Stimulated activated CD8-positive, alpha-beta memory T cell treated with anti-CD3 and anti-CD28 coated beads, Interleukin-12 subunit alpha, Interleukin-12 subunit beta, amount 100 ng/mL, for 1 hour (primary cell): ENCODE data around the gene KLF11.

Source experiments
- DNase-seq: peaks from one replicate; pipeline ENCODE4 v3.0.0-alpha.2; 2020; ENCODE audit warnings: low read depth

KLF11 gene

GRCh38 chr2:10043256-10043905, at the start of gene KLF11:
Gene KLF11 (plus strand): TSS chr2:10043550. CDS start chr2:10043717, 167 bp downstream.
- peak; percentile 72 for DNase-seq

DNA sequence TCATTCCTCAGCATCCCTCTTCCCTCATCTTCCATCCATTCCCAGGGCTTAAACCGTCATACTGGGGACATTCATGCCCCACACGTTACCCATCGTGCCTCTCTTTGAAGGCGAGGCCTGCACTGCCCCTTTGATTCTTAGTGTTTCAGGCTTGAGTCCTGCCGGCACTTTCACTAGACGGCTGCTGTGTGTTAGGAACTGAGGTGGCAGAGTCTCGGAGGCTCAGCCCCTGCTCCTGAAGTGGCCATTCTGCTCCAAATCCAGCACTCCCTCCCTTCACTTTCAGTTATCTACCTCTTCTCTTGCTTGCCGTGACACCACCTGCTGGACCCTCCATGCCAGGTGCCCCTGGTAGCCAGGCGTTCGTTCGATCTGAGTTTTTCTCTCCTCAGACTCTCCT, 48.9 kb upstream of the KLF11 start:
- DNase-seq = no peak

DNA sequence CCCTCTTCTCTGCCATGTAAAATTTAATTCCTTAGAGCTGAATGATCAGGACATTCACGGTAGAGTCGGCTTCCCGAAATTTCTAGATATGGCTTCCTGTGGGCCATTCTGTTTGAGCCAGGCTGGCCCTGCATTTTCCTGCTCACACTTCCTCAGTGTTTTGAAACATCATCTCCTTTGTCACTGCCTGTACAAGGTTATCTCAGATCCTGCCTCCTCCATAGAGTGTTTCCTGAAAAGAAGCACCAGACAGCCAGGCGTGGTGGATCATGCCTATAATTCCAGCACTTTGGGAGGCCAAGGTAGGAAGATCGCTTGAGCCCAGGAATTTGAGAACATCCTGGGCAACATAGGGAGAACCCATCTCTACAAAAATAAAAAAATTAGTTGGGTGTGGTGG, 48.3 kb upstream of the KLF11 start:
- no peak for DNase-seq

- DNase-seq = no peak
Measured at GRCh38 chr2:9996321-9996720, 47.0 kb upstream of the KLF11 start.

GRCh38 chr2:9997936-9998335, 45.4 kb upstream of the KLF11 start:
- DNase-seq = no peak

DNA sequence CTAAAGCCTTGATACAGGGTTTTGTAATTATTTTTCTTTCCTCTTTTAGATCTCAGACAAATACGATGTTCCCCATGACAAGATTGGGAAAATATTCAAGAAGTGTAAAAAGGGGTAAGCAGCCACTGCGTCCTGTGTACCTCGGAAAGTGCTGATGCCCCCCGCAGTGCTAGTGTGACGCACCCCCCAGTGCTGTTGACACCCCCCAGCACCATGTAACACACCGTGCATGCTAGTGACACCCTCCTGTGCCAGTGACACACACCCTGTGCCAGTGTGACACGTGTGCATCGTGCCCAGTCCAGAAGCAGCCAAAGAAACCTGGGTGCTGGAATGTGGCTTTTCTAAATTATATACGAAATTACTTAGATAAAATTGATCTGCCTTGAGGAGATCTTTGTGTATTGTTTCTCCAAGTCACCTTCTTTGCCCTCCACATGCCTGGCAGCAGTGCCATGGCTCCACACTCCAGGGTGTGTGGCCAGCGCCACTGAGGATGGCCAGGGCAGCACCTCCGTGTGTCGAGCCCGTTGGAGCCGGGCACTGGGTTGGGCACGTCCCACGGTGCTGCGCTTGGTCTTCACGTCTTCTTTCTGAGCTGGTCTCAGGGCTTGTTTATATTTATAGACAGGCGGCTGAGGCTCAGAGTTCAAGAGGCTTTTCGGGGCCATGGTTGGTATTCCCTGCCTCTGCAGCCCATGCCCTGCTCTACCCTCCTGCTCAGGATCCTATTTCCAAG, 44.3 kb upstream of the KLF11 start:
- DNase-seq = no peak

DNA sequence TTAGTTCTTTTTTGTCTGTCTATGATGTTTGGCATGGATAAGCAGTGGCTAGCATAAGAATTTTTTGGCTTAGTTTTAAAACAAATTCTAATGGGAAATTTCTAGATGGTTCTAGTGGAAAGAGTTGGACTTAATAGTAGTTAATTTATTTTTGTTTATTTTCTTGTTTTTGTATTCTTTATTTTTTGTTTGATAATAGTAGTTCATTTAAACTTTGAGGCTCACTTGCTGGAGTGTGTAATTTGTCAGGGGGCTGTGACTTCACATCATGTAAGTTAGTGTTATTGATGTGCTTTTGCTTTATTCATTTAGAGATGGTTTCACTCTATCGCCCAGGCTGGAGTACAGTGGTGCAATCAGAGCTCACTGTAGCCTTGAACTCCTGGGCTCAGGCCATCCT, 43.7 kb upstream of the KLF11 start:
- DNase-seq = no peak

DNA sequence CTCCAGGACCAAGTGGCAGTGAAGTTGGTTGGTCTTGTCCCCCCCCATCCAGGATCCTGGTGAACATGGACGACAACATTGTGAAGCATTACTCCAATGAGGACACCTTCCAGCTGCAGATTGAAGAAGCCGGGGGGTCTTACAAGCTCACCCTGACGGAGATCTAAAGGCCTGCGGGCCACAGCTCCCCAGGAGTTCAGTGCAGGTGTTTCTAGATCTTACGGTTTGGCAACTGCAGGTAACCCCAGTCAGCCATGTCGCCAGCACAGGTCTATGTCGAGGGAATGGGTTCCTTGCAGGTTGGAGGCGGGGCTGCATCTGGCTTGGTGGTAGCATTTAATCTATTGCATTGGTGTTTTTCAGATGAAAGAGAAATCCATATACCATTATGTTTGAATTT, 42.8 kb upstream of the KLF11 start:
- no peak for DNase-seq

DNA sequence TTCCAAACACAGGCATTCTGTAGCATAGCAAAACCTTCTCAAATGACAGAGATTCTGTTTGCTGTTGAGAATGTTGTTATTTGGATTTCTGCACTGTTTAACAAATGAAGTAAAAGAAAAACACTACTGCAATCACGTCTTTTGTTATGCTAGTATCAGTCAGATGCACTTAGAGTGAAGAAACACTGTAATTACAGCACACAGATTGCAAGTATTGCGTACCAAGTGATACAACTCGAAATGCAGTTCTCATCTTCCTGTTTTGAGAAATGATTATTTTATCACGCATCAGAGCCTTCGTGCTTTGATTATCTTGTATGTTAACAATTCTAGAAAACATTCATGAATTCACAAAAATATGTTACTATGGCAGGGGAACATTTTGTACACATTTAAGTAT, 41.8 kb upstream of the KLF11 start:
- DNase-seq = no peak

GRCh38 chr2:10002109-10002508, 41.2 kb upstream of the KLF11 start:
- DNase-seq = no peak

- no peak for DNase-seq
Measured at GRCh38 chr2:10002681-10003080, 40.7 kb upstream of the KLF11 start.

DNA sequence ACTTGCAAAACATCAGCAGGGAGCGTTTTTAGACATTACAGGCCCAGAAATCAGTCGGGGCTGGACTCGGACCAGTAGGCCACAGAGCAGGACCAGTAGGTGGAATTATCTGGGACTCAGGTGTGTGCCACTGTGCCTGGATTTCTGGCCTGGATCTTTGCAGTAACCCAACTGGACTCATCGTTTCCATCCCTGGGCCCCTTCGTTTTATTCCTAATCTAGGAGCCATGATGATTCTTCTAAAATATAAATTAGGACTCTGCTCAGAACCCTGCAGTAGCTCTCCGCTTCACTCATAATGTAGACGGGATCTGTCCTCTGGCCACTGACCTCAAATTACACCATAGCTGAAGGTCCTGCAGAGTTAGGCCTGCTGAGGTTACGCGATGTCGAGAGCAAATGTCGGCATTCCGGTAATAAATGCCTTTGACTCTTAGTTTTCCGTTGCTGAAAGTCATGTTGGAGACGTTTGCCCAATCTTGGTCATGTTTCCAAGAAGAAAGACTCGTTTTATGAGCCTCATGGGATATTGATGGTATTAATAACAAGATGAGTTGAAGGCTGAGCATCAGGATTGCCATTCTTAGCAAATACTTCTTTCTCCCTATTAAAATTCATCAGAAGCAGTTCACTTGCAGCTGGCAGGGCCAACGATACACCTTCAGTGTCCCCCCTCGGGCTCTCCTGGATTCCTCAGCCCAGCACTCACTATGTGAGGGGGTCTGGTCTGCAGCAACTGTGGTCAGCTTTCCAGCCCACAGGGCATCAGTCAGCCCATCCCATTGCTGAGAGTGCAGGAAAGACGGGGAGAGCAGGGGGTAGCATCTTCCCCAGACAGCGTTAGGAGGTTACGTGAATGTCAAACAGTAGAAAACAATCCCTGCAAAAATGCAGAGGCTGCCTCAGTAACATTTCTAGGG, 39.9 kb upstream of the KLF11 start:
- DNase-seq = no peak

DNA sequence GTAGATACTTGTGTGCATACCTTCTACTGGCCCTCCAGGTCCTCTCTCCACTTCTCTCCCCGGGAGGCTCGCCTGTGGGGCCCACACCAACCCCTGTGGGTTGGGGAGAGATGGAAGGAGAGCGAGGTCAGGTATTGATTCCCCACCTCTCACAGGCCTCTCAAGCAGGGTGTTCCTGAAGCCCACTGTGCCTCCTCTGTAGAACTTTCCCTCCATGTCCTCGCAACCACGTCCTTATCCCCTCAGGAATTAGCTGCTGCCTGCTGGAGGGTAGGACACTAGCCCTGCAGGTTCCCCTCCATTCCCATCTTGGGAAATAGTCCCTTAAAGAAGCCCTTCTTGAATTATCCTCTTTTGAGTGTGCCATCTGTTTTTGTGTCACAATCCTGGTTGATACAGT, 38.9 kb upstream of the KLF11 start:
- DNase-seq = no peak

GRCh38 chr2:10004836-10005235, 38.5 kb upstream of the KLF11 start:
- no peak for DNase-seq

DNA sequence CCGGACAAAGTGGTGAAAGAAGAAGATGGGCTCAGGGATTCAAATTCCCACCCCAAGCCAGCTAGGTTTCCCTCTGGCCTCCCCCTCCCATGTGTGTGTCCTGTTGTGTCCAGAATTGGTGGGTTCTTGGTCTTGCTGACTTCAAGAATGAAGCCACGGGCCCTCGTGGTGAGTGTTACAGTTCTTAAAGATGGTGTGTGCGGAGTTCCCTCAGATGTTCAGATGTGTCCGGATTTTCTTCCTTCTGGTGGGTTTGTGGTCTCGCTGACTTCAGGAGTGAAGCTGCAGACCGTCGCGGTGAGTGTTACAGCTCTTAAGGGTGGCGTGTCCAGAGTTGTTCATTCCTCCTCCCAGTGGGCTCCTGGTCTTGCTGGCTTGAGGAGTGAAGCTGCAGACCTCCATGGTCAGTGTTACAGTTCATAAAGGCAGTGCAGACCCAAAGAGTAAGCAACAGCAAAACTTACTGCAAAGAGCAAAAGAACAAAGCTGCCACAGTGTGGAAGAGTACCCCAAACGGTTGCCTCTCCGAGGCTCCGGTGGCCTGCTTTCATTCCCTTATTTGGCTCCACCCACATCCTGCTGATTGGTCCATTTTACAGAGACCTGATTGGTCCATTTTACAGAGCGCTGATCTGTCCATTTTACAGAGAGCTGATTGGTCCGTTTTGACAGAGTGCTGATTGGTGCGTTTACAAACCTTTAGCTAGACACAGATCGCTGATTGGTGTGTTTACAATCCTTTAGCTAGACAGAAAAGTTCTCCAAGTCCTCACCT, 37.7 kb upstream of the KLF11 start:
- DNase-seq = no peak

DNA sequence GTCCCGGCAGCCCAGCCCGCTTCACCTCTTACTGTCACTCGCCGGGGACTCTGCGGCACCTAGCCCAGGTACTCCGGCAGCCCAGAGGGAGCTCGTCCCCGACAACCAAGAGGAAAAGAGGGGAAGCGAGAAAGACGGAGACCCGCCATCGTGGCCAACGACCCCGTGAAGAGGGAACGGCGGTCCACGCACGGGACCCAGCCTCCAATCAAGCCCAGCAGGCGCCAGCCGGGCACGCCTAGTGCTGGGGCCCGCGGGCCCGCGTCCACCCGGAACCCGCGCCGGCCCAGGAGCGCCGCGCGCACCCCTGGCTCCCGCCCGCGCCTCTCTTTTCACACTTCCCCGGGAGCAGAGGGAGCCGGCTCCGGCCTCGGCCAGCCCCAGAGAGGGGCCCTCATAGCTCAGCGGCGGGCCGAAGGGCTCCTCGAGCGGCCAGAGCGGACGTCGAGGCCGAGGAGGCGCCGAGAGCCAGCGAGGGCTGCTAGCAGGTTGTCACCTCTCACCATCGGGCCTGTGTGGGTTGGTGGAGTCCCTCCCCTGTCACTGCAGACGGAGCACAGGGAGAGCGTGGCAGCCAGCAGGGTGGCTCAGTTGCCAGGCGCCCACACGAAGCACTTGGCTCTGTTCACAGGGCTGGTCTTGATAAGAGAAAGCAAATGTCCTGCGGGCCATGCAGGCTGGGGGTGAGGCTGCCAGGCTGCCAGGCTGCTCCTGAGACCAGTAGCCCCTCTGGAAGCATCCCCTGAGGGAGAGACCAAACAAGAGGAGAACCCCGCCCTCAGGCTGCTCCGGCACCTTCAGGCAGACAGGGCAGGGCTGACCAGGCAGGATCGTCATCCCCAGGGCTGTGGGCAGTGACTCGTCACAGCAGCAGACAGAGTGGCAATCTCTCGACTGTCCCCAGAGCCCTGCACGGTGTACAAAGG, 36.9 kb upstream of the KLF11 start:
- DNase-seq = no peak

GRCh38 chr2:10007435-10007834, 35.9 kb upstream of the KLF11 start:
- DNase-seq = no peak

GRCh38 chr2:10007921-10008808, 35.2 kb upstream of the KLF11 start:
- DNase-seq = no peak

GRCh38 chr2:10008809-10009176, 34.6 kb upstream of the KLF11 start:
- DNase-seq = no peak

DNA sequence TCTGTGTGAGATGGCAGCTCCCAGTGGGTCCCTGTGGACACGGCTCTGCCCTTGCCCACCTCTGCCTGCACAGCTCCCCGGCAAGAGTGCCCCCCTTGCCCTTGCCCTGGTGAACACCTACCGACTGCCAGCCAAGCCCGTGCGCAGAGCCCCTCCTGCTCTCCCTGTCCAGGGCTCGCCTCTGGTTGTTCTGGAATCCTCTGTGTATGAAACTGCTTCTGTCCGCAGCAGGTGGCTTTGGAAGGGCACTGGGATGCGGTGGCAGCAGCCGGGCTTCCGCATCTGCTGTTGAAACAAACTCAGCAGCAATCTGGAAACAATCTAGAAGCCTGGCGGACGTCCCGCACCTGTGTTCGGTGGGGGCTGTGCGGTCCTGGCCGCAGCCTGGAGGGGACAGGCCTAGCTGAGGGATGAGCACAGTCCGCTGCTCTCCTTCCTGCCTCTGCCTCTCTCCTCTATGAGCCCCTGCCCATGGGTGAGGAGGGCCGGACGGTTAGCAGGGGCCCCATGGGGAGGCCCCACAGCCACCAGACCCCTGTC, 34.0 kb upstream of the KLF11 start:
- DNase-seq = no peak
